RWPE1 (cell line): ENCODE measurements around the gene NUP210.

Source experiments
- CTCF ChIA-PET: fragments of 350-600 bp; sonication (Branson Sonifier 250); formaldehyde crosslinking; extraction: SDS; loops from one replicate; lab custom pipeline; 2021; lab: Yijun Ruan, JAX
- POLR2A ChIA-PET: fragments of 400-600 bp; formaldehyde crosslinking; extraction: SDS; loops from one replicate; lab custom pipeline; 2020; ENCODE audit warnings: antibody characterized with exemption; ENCODE audit not compliant: low non-redundant PET; lab: Yijun Ruan, JAX
- DNase-seq: peaks from one replicate; pipeline ENCODE4 v3.0.0; 2012; ENCODE audit warnings: low spot score
- H3K27ac ChIP-seq: fragments of 450-650 bp; 2 replicates; pipeline ENCODE4 v1.5.1; 2017
- TF ChIP-seq, protein P1 (sequence below): fragments of 450-650 bp; conservative IDR thresholded peaks from 2 replicates; pipeline ENCODE4 v1.5.1; 2017; ENCODE audit warnings: low read depth, mild to moderate bottlenecking

NUP210 gene

DNA sequence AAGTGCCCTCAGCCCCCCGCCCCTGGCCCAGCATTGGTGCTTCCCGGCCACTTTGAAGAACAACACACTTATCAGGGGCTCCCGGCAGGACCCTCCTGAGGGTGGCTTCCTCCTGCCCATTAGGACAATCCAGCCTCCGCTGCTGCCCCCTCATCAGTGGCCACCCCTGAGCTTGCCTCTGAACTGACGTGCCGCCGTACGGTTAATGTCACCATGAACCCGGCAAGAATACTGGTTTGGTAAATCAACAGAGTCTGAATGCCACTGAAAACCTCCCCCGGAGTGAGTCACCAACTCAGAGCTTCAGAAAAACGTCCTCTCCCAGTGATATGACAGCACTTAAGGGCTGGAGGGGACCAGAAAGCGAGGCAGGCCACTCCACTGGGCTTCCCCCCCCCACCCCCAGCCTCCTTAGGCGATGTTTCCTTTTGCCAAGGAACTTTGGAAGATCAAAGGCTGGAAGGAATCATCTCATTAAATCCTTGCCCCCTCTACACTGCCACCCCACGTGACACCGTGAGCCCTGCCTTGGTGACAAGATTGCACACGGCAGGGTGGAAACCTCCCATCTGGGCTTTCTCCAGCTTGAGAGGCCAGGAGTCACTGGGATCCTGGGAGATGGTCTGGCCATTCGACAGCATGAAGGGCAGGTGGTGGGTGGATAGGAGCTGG lies 142.1 kb downstream of the NUP210 start:
- POLR2A ChIA-PET: no interaction called here
- CTCF ChIA-PET: no interaction called here
- no peak for DNase-seq

DNA sequence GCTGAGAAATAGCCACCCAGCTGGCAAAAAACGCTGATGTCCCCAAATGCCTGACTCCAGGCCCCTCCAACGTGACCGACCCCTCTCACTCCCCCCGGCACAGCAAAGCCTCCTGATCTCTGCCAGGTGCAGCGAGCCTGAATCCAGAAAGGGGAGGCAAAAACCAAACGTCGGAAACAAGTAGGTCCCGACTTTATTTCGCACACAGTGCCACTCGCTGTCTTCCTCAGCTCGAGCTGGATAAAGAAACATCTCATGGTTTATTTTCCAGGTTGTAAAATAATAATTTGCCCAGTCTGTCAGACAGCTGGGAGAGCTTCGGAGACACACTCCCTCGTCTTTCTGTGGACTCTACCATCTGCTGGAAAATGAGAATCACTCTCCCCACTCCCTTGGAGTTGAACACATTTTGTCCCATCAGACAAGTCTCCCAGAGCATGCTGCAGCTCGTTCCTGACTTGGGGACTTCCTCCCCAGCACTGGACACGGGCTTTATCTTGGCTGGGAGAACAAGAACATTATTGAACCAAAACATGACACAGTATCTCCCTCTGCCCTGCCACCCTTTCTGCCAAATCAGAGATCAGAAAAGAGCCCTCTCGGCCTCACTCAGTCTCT lies 142.8 kb downstream of the NUP210 start:
- TF ChIP-seq, protein P1, sequence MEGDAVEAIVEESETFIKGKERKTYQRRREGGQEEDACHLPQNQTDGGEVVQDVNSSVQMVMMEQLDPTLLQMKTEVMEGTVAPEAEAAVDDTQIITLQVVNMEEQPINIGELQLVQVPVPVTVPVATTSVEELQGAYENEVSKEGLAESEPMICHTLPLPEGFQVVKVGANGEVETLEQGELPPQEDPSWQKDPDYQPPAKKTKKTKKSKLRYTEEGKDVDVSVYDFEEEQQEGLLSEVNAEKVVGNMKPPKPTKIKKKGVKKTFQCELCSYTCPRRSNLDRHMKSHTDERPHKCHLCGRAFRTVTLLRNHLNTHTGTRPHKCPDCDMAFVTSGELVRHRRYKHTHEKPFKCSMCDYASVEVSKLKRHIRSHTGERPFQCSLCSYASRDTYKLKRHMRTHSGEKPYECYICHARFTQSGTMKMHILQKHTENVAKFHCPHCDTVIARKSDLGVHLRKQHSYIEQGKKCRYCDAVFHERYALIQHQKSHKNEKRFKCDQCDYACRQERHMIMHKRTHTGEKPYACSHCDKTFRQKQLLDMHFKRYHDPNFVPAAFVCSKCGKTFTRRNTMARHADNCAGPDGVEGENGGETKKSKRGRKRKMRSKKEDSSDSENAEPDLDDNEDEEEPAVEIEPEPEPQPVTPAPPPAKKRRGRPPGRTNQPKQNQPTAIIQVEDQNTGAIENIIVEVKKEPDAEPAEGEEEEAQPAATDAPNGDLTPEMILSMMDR: no peak
- DNase-seq: no peak
- CTCF ChIA-PET: interaction anchor here (0.6 kb wide), 1 partner anchor 1788 kb away, joined by 3 read pairs; the partner anchor contains the start of gene MRPS25
- POLR2A ChIA-PET: no interaction called here
- H3K27ac ChIP-seq: no peak overlapping the region

More for the DNA sequence above, 142.1 kb downstream of the NUP210 start:
- H3K27ac ChIP-seq: no peak overlapping the region
- TF ChIP-seq, protein P1: no peak

DNA sequence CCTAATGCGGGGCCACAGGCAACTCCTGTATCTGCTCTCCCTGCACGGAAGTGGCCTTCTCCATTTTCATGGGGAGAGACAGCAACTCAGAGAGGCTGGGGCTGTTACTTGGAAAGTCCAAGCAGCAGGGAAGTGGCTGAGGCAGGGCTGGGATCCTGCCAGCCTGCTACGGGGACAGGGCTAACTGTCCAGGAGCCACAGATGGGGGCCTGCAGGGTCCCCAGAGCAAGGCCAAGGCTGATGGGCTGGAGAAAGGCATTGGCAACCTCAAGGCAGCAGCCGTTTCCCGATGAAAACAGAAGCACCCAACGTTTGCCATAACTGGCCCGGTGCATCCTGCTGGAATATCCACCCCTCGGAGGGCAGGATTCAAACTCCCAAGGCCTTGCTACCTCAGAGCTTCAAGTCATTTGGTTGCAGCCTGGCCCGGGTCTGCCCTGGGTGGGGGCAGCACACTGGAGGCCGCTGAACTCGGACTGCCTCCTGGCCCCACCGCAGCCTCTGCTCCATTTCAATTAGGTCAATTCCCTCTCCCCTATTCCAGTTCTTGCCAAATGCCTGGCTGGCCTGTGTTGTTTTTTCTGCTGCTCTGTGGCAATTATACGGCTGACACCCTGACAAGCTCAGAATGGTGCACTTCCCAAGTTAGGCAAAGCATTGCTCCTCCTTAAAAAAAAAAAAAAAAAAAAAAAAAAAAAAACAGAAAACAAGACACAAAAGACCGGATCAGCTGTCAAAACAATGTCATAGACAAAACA lies 143.5 kb downstream of the NUP210 start:
- no peak overlapping the region for H3K27ac ChIP-seq
- POLR2A ChIA-PET: no interaction called here
- CTCF ChIA-PET: interaction anchor here (0.6 kb wide), 1 partner anchor 1789 kb away, joined by 3 read pairs; the partner anchor contains the start of gene MRPS25
- DNase-seq: no peak
- TF ChIP-seq, protein P1: no peak

DNA sequence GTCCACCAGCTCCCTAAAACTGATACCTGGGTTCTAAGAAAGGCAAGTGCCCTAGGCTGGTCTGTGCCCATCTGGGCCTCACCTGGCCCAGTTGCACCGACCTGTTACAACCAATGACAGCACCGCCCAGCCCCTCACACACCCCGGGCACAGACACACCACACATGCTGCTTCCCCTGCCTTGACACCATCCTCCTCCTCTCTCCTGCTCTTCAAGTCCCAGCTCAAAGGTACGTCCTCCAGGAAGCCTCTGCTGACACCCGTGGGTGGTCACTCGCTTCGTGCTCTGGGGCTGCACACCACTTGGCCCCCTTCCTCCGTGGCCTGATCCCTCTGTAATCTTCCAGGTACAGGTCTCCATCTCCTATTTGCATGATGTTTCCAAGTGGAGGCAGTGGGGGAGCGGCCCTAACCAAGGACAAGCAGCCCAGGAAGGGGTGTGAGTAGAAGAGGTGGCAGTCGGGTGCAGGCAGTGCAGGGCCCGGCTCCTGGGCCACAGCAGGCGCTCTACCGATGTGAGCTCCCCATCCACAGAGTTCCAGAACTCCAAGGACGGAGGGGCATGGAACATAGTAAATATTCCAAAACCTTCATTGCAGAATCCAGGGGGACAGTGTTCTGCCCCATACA lies 144.6 kb downstream of the NUP210 start:
- no peak overlapping the region for H3K27ac ChIP-seq
- no peak for DNase-seq
- ChIA-PET CTCF (interaction anchor here (0.6 kb wide), 1 partner anchor 72 kb away, joined by 3 read pairs; no protein-coding TSS in a partner anchor), POLR2A (no interaction called here)
- TF ChIP-seq, protein P1: no peak

DNA sequence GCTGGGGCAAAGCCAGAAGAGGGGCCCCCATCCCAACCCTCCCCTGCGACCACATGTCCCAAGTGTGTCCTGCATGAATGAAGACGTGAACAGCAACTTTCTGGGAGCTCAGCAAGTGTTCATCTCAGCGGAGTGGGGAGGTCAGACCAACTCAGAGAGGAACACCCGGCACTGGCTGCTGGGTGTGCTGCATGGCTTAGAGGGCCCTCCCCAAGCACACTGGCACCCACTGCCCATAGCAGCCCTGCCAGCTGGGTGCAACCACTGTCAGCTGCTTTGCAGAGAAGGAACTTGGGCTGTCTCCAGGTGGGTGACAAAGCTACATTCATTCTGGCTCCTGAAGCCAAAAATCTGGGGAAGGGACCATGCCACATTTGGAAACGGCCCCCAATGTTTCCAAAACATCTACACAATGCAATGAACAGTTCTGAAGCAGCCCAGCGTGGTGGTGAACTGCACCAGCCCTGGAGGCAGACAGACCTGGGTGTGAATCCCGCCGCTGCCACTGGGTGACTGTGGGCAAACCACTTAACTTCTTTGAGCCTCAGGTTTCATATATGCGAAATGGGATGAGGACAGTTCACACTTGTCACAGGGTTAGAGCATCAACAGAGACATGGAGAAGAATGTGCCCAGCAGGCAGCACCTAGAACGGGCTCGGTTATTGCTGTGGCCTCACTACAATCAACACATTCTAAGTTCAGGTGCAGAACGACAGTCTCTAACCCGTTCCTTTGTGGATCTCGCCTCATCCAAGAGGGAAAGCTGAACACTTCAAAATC lies 145.4 kb downstream of the NUP210 start:
- ChIA-PET CTCF (interaction anchor here (0.6 kb wide), 1 partner anchor 9 kb away, joined by 3 read pairs; no protein-coding TSS in a partner anchor), POLR2A (no interaction called here)
- TF ChIP-seq, protein P1: no peak

More for the DNA sequence above, 145.4 kb downstream of the NUP210 start:
- no peak for DNase-seq
- H3K27ac ChIP-seq: no peak overlapping the region
